Limb (tissue), 2 donors: Measurements from ENCODE around the gene PNPLA8.
"Not testable (repeated sequence)": the region's sequence is repeated elsewhere in the genome, so short reads cannot be mapped to it uniquely, and the experiment has no call there.

Experiments
- DNase-seq, 2 donors: peaks; one replicate each; pipeline ENCODE4 v3.0.0-alpha.2; 2016; ENCODE audit errors: extremely low spot score in 2 of 2

PNPLA8 gene

GRCh38 chr7:108479751-108480150 is 46.2 kb downstream of the PNPLA8 start:
- no peak for DNase-seq

GRCh38 chr7:108479118-108479517 is 46.8 kb downstream of the PNPLA8 start:
- no peak for DNase-seq

- DNase-seq = no peak
Observed at GRCh38 chr7:108468246-108468645, 57.7 kb downstream of the PNPLA8 start.

GRCh38 chr7:108467391-108467790 is 58.5 kb downstream of the PNPLA8 start:
- no peak for DNase-seq

- not testable (repeated sequence) for DNase-seq
Observed at GRCh38 chr7:108466322-108466721, 59.6 kb downstream of the PNPLA8 start.

- DNase-seq = no peak
Observed at GRCh38 chr7:108464743-108465142, 61.2 kb downstream of the PNPLA8 start.

- no peak for DNase-seq
Observed at GRCh38 chr7:108463613-108464012, 62.3 kb downstream of the PNPLA8 start.

GRCh38 chr7:108461840-108462239 is 64.1 kb downstream of the PNPLA8 start:
- DNase-seq = no peak

- no peak for DNase-seq
Observed at GRCh38 chr7:108460964-108461363, 65.0 kb downstream of the PNPLA8 start.

- DNase-seq = peak in 1 of 2 donors; percentile 55
Observed at GRCh38 chr7:108459922-108460551, 65.9 kb downstream of the PNPLA8 start.

- no peak for DNase-seq
Observed at GRCh38 chr7:108457871-108458270, 68.1 kb downstream of the PNPLA8 start.

GRCh38 chr7:108456845-108457540 is 68.9 kb downstream of the PNPLA8 start:
- DNase-seq = no peak

- DNase-seq = peak in 1 of 2 donors; percentile 86
Observed at GRCh38 chr7:108455998-108456677, 69.8 kb downstream of the PNPLA8 start, which contains the start of gene NRCAM. Gene NRCAM (minus strand): TSS chr7:108456436. CDS start chr7:108240064, 216,372 bp downstream.

GRCh38 chr7:108455551-108455997 is 70.4 kb downstream of the PNPLA8 start:
- peak in 1 of 2 donors; percentile 65 for DNase-seq

GRCh38 chr7:108454674-108455550 is 71.0 kb downstream of the PNPLA8 start:
- peak in 1 of 2 donors; percentile 73 for DNase-seq

GRCh38 chr7:108454317-108454673 is 71.6 kb downstream of the PNPLA8 start:
- DNase-seq = no peak

- no peak for DNase-seq
Observed at GRCh38 chr7:108453320-108453719, 72.6 kb downstream of the PNPLA8 start.

- DNase-seq = no peak
Observed at GRCh38 chr7:108452707-108453106, 73.2 kb downstream of the PNPLA8 start.

GRCh38 chr7:108451296-108451848 is 74.6 kb downstream of the PNPLA8 start:
- no peak for DNase-seq

- DNase-seq = no peak
Observed at GRCh38 chr7:108450160-108450559, 75.8 kb downstream of the PNPLA8 start.

GRCh38 chr7:108449521-108449920 is 76.4 kb downstream of the PNPLA8 start:
- DNase-seq = no peak
